ENCODE measurements around the gene WWTR1.
A peak's percentile ranks its signal among the peaks of the same experiment; 100 is the strongest.

The WWTR1 gene

GRCh38 chr3:149653564-149653963 lies 4.3 kb downstream of the WWTR1 start:
- Histone ChIP-seq H3K4me3 (ENCODE audit: low read depth, low read length) (peak overlapping the region; percentile 43), H3K27me3 (replicated peaks) (no peaks in the 10 kb centered on the region), H3K27ac (no peak overlapping the region), H3K36me3 (replicated peaks) (peaks cover 50% of the 10 kb centered on the region)
- no peak for DNase-seq
- in situ Hi-C loops (cut with HindIII; ENCODE audit: low pct_ligation_motif_present, low sequenced_read_pairs), result no loop called here
- no peak for TF ChIP-seq CTCF (IDR thresholded peaks at IDR 0.05; ENCODE audit: low read depth, low read length, missing control alignments)

GRCh38 chr3:149653136-149653535 lies 4.7 kb downstream of the WWTR1 start:
- H3K36me3 ChIP-seq (replicated peaks), result peaks cover 53% of the 10 kb centered on the region
- DNase-seq, result no peak
- no peak for TF ChIP-seq CTCF (IDR thresholded peaks at IDR 0.05; ENCODE audit: low read depth, low read length, missing control alignments)
- in situ Hi-C loops (cut with HindIII; ENCODE audit: low pct_ligation_motif_present, low sequenced_read_pairs), result no loop called here
- H3K27ac ChIP-seq, result no peak overlapping the region
- no peaks in the 10 kb centered on the region for H3K27me3 ChIP-seq (replicated peaks)
- peak overlapping the region; percentile 43 for H3K4me3 ChIP-seq (ENCODE audit: low read depth, low read length)

GRCh38 chr3:149650828-149651227 lies 7.0 kb downstream of the WWTR1 start:
- Histone ChIP-seq H3K4me3 (ENCODE audit: low read depth, low read length) (no peak overlapping the region), H3K36me3 (replicated peaks) (peaks cover 54% of the 10 kb centered on the region), H3K27me3 (replicated peaks) (no peaks in the 10 kb centered on the region), H3K27ac (no peak overlapping the region)
- in situ Hi-C loops (cut with HindIII; ENCODE audit: low pct_ligation_motif_present, low sequenced_read_pairs), result no loop called here
- DNase-seq, result no peak
- no peak for TF ChIP-seq CTCF (IDR thresholded peaks at IDR 0.05; ENCODE audit: low read depth, low read length, missing control alignments)

- no peak for TF ChIP-seq CTCF (IDR thresholded peaks at IDR 0.05; ENCODE audit: low read depth, low read length, missing control alignments)
- Histone ChIP-seq H3K27me3 (replicated peaks) (no peaks in the 10 kb centered on the region), H3K4me3 (ENCODE audit: low read depth, low read length) (no peak overlapping the region), H3K36me3 (replicated peaks) (peaks cover 41% of the 10 kb centered on the region), H3K27ac (no peak overlapping the region)
- DNase-seq, result no peak
- in situ Hi-C loops (cut with HindIII; ENCODE audit: low pct_ligation_motif_present, low sequenced_read_pairs), result no loop called here
Observed at GRCh38 chr3:149648525-149648924, 9.3 kb downstream of the WWTR1 start.

GRCh38 chr3:149647812-149648211 lies 10.0 kb downstream of the WWTR1 start:
- TF ChIP-seq CTCF (IDR thresholded peaks at IDR 0.05; ENCODE audit: low read depth, low read length, missing control alignments), result no peak
- Histone ChIP-seq H3K4me3 (ENCODE audit: low read depth, low read length) (no peak overlapping the region), H3K27ac (no peak overlapping the region), H3K36me3 (replicated peaks) (peaks cover 37% of the 10 kb centered on the region), H3K27me3 (replicated peaks) (no peaks in the 10 kb centered on the region)
- in situ Hi-C loops (cut with HindIII; ENCODE audit: low pct_ligation_motif_present, low sequenced_read_pairs), result no loop called here
- DNase-seq, result no peak

- no peaks in the 10 kb centered on the region for H3K27me3 ChIP-seq (replicated peaks)
- no peak overlapping the region for H3K27ac ChIP-seq
- no peak overlapping the region for H3K4me3 ChIP-seq (ENCODE audit: low read depth, low read length)
- no peak for DNase-seq
- H3K36me3 ChIP-seq (replicated peaks), result peaks cover 37% of the 10 kb centered on the region
- no peak for TF ChIP-seq CTCF (IDR thresholded peaks at IDR 0.05; ENCODE audit: low read depth, low read length, missing control alignments)
- in situ Hi-C loops (cut with HindIII; ENCODE audit: low pct_ligation_motif_present, low sequenced_read_pairs), result no loop called here
Observed at GRCh38 chr3:149647285-149647684, 10.5 kb downstream of the WWTR1 start.

Data from brain microvascular endothelial cell (primary cell).